Measurements from ENCODE around the gene SLC9A9. TPM values are rescaled to one million over a fixed set of nuclear protein-coding genes. Genes with fewer than 3 reads are reported as not detected.

Gene SLC9A9
- total and polyA plus RNA-seq, 2 donors from 2014 or later, result 3.7 to 16.5 TPM

DNA sequence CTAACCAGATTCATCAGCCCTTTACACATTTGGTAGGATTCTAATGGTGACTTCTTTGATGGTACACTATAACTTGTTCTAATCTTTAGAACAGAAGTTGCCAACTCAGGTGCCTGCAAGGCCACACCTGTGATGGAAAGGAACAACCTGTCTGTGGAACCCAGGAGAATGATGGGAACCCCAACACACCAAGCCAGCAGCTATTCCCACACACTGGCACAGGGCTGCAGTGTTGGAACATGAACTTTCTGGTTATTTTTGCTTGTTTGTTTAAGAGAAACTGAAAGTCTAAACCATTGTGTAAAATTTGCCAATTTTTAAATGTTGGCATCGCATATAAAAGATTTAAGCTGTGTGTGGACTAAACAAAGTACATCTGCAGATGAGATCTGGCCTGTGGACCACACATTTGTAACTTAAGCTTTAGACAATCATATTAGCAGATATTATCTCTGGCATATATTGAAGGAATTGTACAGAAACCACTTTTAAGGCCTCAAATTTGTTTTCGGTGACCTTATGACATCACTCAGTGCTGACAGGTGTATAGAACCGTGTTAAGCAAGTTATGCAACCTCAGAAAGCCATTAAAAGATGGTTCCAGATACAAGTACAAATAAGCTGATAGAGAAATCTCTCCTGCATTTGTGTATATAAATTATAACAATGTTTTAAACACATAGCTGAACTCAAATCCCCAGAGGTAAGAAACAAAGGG is 242.9 kb downstream of the SLC9A9 start:
- intact Hi-C loops (cut with DNase I), result no loop called here
- TF ChIP-seq, protein P1, sequence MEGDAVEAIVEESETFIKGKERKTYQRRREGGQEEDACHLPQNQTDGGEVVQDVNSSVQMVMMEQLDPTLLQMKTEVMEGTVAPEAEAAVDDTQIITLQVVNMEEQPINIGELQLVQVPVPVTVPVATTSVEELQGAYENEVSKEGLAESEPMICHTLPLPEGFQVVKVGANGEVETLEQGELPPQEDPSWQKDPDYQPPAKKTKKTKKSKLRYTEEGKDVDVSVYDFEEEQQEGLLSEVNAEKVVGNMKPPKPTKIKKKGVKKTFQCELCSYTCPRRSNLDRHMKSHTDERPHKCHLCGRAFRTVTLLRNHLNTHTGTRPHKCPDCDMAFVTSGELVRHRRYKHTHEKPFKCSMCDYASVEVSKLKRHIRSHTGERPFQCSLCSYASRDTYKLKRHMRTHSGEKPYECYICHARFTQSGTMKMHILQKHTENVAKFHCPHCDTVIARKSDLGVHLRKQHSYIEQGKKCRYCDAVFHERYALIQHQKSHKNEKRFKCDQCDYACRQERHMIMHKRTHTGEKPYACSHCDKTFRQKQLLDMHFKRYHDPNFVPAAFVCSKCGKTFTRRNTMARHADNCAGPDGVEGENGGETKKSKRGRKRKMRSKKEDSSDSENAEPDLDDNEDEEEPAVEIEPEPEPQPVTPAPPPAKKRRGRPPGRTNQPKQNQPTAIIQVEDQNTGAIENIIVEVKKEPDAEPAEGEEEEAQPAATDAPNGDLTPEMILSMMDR (IDR thresholded peaks at IDR 0.05; ENCODE audit: borderline replicate concordance, extremely low read depth, insufficient read depth), result no peak
- H3K27me3 ChIP-seq (ENCODE audit: control insufficient read depth, insufficient read depth, low read length), result no peaks in the 10 kb centered on the region
- no peaks in the 10 kb centered on the region for H3K36me3 ChIP-seq (ENCODE audit: control insufficient read depth in 2 of 3, insufficient read depth in 3 of 3, low read length in 3 of 3)
- H3K27ac ChIP-seq (ENCODE audit: low read depth in 2 of 2, low read length in 2 of 2), result no peak overlapping the region
- FAIRE-seq, result no peak
- H3K9ac ChIP-seq (ENCODE audit: low read length in 3 of 3), result no peak overlapping the region
- H3K9me3 ChIP-seq (ENCODE audit: control insufficient read depth in 2 of 3, insufficient read depth in 1 of 3, low read length in 3 of 3), result no peaks in the 10 kb centered on the region
- DNase-seq, result no peak
- no peak overlapping the region for H3K4me3 ChIP-seq (ENCODE audit: low read length in 3 of 3)
- no peaks in the 10 kb centered on the region for H3K4me1 ChIP-seq (ENCODE audit: control insufficient read depth in 2 of 3, insufficient read depth in 2 of 3, low read depth in 1 of 3, low read length in 3 of 3)

DNA sequence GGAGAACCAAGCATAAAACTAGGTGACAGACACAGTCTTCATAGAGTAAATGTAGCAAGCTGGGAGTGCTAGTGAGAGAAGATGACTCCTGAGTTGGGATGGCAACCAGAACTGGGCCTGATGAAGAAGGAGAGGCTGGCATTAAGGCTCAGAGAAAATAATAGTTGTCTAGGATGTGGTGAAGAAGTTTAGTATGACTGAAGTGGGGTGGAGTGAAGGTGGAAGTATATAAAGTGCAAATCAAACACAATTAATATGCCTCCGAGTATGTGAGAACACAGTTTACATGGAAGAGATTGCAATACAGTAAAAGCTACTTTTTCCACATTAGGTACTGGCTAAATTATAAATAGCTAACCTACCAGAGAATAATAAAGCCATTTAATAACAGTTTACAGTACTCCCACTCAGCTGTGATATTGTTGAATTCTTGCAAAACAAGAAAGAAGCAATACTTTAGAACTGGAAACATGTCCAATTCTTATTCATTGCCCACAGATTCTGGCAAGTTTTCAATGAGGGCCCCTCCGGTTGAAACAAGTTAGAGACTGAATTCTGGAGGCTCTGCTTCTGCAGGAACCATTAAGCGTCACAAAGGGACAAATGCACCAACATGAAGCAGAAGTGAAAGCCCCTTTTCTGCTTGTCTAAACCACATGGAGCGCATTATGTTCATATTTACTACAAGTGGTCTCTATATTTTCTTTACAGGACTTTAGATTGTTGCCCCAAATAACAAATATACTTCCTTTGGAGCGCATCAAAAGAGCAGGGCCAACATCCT is 243.7 kb downstream of the SLC9A9 start:
- DNase-seq (no peak), FAIRE-seq (no peak)
- no peaks in the 10 kb centered on the region for H3K36me3 ChIP-seq (ENCODE audit: control insufficient read depth in 2 of 3, insufficient read depth in 3 of 3, low read length in 3 of 3)
- no peak overlapping the region for H3K27ac ChIP-seq (ENCODE audit: low read depth in 2 of 2, low read length in 2 of 2)
- intact Hi-C loops (cut with DNase I), result no loop called here
- H3K4me1 ChIP-seq (ENCODE audit: control insufficient read depth in 2 of 3, insufficient read depth in 2 of 3, low read depth in 1 of 3, low read length in 3 of 3), result no peaks in the 10 kb centered on the region
- TF ChIP-seq, protein P1 (IDR thresholded peaks at IDR 0.05; ENCODE audit: borderline replicate concordance, extremely low read depth, insufficient read depth), result no peak
- no peak overlapping the region for H3K4me3 ChIP-seq (ENCODE audit: low read length in 3 of 3)
- no peak overlapping the region for H3K9ac ChIP-seq (ENCODE audit: low read length in 3 of 3)
- no peaks in the 10 kb centered on the region for H3K27me3 ChIP-seq (ENCODE audit: control insufficient read depth, insufficient read depth, low read length)
- H3K9me3 ChIP-seq (ENCODE audit: control insufficient read depth in 2 of 3, insufficient read depth in 1 of 3, low read length in 3 of 3), result no peaks in the 10 kb centered on the region

DNA sequence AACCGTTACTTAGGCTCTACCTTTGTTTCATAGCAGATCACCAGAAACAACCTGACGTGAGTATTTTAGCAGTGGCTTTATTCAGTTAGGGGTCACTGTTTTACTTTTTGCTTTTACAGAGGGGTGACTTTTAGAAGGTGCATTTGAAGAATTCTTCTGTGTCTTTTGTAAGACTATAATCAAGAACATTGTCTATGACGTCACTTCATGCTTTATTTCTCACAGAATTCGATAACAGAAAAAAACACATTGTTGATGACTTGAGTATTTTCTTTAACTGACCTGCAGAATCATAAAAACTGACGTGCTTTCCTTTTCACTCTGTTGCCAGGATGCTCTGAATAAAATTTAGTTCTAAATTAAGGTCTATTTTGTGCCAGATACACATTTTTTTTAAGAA is 244.5 kb downstream of the SLC9A9 start:
- FAIRE-seq (no peak), DNase-seq (no peak)
- no peaks in the 10 kb centered on the region for H3K9me3 ChIP-seq (ENCODE audit: control insufficient read depth in 2 of 3, insufficient read depth in 1 of 3, low read length in 3 of 3)
- H3K9ac ChIP-seq (ENCODE audit: low read length in 3 of 3), result no peak overlapping the region
- TF ChIP-seq, protein P1 (IDR thresholded peaks at IDR 0.05; ENCODE audit: borderline replicate concordance, extremely low read depth, insufficient read depth), result no peak
- no peaks in the 10 kb centered on the region for H3K27me3 ChIP-seq (ENCODE audit: control insufficient read depth, insufficient read depth, low read length)
- H3K4me1 ChIP-seq (ENCODE audit: control insufficient read depth in 2 of 3, insufficient read depth in 2 of 3, low read depth in 1 of 3, low read length in 3 of 3), result no peaks in the 10 kb centered on the region
- H3K27ac ChIP-seq (ENCODE audit: low read depth in 2 of 2, low read length in 2 of 2), result no peak overlapping the region
- intact Hi-C loops (cut with DNase I), result no loop called here
- H3K4me3 ChIP-seq (ENCODE audit: low read length in 3 of 3), result no peak overlapping the region
- no peaks in the 10 kb centered on the region for H3K36me3 ChIP-seq (ENCODE audit: control insufficient read depth in 2 of 3, insufficient read depth in 3 of 3, low read length in 3 of 3)
